Measurements from ENCODE around the gene CTSL.

DNA sequence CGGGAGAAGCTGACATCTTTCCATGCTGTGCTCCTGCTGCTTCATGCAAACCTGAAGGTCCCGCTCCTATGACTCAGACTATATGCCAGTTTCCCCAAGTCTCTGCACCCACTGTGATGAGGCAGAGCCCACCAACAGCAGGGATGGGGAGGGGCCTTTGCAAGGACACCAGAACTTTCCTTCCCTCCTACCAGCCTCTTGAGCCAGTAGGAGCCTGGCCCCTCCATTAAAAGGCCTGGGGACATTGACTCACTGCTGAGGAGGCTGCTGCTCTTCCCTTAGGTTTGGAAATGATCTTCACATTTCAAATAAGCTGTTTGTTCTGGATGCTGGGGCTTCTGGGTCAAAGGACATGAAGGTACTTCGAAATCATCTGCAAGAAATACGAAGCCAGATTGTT lies 26.1 kb upstream of the CTSL start:
- TF ChIP-seq FOXM1 (IDR thresholded peaks at IDR 0.05; ENCODE audit: borderline replicate concordance) (no peak), ARNT (IDR thresholded peaks at IDR 0.05) (no peak)
